Activated gamma-delta T cell (primary cell): ENCODE measurements around the gene RPE65.
"Not testable (repeated sequence)": the region's sequence is repeated elsewhere in the genome, so short reads cannot be mapped to it uniquely, and the experiment has no call there.

Experiments
- DNase-seq: peaks from one replicate; lab custom pipeline; 2025; lab: John Stamatoyannopoulos, UW

RPE65 gene

GRCh38 chr1:68453060-68453670 lies 3.4 kb upstream of the RPE65 start:
- DNase-seq, result no peak

- DNase-seq, result no peak
Observed at GRCh38 chr1:68448365-68448764, 1.4 kb downstream of the RPE65 start.

DNA sequence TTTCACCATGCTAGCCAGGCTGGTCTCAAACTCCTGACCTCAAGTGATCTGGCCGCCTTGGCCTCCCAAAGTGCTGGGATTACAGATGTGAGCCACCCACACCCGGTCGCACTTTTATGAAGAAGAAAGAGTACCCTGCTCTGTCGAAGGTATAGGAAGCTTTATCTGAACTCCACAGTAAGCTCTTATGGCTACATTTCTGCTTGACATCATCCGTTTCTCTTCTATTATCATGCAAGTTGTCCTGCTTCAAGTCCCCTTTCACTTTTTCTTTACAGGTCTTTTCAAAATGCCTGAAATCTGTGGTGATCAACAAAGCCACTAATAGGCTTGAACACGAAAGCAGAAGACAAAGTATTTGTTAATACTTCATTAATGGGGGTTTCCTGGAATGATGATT lies 4.0 kb downstream of the RPE65 start:
- no peak for DNase-seq

- DNase-seq, result no peak
Observed at GRCh38 chr1:68442822-68443556, 6.8 kb downstream of the RPE65 start.

DNA sequence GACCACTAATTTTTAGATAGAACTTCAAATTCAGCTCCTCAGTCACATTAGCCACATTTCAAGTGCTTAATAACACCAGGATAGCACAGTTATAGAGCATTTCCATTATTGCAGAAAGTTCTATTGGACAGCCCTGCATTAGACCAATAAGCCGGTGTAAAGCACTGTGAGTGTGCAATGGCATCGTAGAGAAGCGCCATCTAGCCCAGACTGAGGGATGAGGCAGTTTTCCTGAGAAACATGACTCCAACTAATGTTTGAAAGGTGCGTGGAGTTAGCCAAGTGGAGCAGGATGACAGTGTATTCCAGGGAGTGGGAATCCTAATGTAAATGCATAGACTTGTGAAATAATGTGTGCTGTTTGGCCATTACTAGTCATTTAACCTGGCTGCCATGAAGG lies 7.7 kb downstream of the RPE65 start:
- no peak for DNase-seq

- DNase-seq, result no peak
Observed at GRCh38 chr1:68438310-68438709, 11.4 kb downstream of the RPE65 start.

DNA sequence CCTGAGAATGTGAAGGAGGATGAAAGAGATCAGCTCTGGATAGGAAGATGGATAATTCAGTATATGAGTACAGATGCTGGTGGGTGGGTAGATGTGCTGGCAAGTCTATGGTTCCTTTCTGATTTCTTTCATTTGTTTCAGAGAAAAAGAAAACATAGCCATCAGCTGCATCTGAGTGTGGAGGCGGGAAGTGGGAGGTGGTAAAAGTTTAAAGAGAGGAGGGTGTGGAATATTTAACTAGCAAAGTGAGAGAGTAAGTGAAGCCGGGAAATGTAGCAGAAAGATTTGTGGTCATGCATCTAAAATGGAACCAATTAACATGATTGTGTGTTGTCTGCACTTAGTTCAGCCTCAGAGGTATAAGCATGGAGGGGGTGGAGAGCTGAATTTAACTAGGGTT lies 16.4 kb downstream of the RPE65 start:
- no peak for DNase-seq

- DNase-seq, result no peak
Observed at GRCh38 chr1:68431076-68431475, 18.7 kb downstream of the RPE65 start.

GRCh38 chr1:68429233-68429808 lies 20.4 kb downstream of the RPE65 start:
- DNase-seq, result no peak

GRCh38 chr1:68426594-68426993 lies 23.2 kb downstream of the RPE65 start:
- no peak for DNase-seq

GRCh38 chr1:68421350-68421749 lies 28.4 kb downstream of the RPE65 start:
- DNase-seq, result no peak

DNA sequence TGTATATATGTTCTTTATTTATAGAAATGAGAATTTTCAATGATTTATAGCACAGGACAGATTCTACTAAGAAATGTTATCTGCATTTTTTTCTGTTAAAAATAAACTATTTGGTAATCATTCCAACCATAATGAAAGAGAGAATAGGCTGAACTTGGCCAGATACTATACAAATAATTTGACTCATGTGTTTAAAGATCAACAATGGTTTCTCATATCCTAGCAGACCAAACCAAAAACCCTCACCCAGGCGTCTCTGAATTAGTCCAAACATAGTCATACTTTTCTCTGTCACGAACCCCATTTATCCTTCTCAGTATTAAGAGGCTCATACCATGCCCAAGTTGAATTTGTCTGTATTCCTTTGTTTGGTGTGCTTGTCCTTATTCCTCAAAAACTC lies 40.3 kb downstream of the RPE65 start:
- DNase-seq, result no peak

- no peak for DNase-seq
Observed at GRCh38 chr1:68401506-68401905, 48.2 kb downstream of the RPE65 start.

- not testable (repeated sequence) for DNase-seq
Observed at GRCh38 chr1:68395575-68395974, 54.2 kb downstream of the RPE65 start.

GRCh38 chr1:68392474-68392873 lies 57.3 kb downstream of the RPE65 start:
- not testable (repeated sequence) for DNase-seq

DNA sequence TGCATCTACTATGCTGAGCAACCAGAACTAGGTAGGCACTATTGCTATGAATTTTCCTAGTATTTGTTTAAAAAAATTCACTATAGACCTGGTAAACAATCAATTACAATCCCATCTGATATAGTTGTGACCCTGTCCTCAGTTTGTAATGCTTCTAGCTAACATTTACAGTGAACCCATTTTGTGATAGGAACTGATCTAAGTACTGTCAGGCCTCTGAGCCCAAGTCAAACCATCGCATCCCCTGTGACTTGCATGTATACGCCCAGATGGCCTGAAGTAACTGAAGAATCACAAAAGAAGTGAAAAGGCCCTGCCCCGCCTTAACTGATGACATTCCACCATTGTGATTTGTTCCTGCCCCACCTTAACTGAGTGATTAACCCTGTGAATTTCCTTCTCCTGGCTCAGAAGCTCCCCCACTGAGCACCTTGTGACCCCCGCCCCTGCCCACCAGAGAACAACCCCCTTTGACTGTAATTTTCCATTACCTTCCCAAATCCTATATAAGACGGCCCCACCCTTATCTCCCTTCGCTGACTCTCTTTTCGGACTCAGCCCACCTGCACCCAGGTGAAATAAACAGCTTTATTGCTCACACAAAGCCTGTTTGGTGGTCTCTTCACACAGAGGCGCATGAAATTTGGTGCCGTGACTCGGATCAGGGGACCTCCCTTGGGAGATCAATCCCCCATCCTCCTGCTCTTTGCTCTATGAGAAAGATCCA lies 63.8 kb downstream of the RPE65 start:
- DNase-seq, result not testable (repeated sequence)

DNA sequence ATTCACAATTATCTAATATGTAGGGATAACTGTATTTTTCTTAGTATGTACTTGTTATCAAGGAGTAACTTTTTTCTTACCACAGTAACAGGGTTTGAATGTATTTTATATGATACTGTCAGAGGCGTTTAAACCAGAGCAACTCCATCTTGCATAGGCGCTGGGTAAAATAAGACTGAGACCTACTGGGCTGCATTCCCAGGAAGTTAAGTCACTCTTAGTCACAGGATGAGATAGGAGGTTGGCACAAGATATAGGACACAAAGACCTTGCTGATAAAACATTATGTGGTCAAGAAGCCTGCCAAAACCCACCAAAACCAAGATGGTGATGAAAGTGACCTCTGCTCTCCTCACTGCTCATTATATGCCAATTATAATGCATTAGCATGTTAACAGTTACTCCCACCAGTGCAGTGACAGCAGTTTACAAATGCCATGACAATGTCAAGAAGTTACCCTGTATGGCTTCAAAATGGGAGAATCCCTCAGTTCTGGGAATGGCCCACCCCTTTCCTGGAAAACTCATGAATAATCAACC lies 64.8 kb downstream of the RPE65 start:
- no peak for DNase-seq

- DNase-seq, result no peak
Observed at GRCh38 chr1:68384321-68384813, 65.4 kb downstream of the RPE65 start.

DNA sequence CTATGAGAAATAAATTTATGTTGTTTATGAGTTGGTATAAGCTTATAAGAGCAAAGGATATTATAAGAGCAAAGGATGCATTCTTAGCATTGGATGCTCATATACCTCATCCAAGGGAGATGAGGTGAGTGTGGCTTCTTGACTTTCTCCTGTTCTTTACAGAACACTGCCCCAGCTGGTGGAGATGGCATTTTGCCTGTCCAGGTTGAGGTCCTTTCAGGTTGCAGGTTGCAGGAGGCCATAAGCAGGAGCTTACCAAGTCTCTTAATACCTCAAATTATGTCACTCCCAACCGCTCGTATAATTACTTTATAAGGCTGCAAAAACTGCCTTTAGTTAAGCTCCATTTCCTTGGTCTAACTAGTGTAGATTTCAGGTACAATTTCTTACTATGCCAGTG lies 66.7 kb downstream of the RPE65 start:
- no peak for DNase-seq

- DNase-seq, result no peak
Observed at GRCh38 chr1:68379085-68379478, 70.7 kb downstream of the RPE65 start.
